Measurements from ENCODE around the gene NPAS3.

DNA sequence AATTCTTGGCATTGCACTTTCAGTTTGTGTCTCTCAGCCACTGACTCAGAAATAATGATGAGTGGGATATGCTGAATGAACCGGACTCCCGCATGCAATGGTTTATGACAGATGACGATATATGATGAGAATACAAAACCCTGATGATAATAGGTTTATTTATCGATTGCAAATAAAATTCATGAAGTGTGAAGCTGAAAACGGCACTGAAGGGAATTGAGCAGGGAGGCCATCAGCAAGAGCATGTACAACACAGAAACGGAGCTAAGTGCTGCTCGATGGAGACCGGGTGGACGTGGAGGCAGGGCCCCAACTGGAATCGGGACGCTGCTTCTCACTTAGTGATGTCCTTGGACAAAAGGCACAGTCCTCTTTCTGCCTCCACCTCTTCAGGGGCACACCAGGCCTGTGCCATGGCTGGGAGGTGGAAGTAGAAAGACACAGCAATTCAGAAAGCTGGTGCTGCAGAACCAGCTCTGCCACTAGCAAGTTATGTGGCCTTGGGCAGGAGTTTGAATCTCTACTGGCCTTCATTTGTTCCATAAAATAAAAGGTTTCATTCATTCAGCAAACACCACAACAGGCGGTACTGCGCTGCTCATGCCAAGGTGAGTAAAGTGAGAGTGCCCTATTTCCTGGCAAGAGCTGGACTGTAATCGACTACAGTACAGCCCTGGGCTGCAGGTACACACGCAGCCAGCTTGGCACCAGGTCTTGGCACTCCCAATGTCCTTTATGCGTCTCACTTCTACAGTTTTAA, 895.2 kb downstream of the NPAS3 start:
- no peak for TF ChIP-seq POLR2A (IDR thresholded peaks at IDR 0.05)
- TF ChIP-seq, protein P1, sequence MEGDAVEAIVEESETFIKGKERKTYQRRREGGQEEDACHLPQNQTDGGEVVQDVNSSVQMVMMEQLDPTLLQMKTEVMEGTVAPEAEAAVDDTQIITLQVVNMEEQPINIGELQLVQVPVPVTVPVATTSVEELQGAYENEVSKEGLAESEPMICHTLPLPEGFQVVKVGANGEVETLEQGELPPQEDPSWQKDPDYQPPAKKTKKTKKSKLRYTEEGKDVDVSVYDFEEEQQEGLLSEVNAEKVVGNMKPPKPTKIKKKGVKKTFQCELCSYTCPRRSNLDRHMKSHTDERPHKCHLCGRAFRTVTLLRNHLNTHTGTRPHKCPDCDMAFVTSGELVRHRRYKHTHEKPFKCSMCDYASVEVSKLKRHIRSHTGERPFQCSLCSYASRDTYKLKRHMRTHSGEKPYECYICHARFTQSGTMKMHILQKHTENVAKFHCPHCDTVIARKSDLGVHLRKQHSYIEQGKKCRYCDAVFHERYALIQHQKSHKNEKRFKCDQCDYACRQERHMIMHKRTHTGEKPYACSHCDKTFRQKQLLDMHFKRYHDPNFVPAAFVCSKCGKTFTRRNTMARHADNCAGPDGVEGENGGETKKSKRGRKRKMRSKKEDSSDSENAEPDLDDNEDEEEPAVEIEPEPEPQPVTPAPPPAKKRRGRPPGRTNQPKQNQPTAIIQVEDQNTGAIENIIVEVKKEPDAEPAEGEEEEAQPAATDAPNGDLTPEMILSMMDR (IDR thresholded peaks at IDR 0.05): no peak
